Kasumi-1 (cell line): ENCODE results near the gene AGBL5.

Source experiments
- DNase-seq, 2 experiments: peaks; one replicate each; lab custom pipeline; 2025; lab: John Stamatoyannopoulos, UW

Gene AGBL5

GRCh38 chr2:27024812-27025211, 26.7 kb upstream of the AGBL5 start:
- DNase-seq, result no peak

DNA sequence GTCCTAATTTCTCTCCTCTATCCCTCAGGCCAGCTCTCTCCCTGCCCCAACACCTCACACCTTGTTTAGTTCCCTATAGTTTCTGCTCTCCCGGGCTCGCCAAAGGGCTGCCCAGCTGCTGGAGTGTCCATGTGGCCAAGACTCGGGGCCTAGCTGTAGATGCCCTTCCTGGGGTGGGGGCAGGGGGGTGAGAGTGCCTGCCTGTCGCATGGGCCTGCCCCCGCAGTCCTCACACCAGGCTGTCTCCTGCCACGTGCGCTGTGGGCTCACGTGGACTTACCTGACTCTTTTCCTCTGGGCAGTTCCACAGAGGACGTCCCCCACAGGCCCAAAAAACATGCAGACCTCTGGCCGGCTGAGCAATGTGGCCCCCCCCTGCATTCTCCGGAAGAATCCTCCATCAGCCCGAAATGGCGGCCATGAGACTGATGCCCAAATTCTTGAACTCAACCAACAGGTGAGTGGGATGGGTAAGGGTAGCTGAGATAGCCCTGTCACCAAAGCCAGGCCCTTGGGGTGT, 26.1 kb upstream of the AGBL5 start:
- no peak for DNase-seq

GRCh38 chr2:27025861-27026851, 25.3 kb upstream of the AGBL5 start:
- DNase-seq, result no peak

- no peak for DNase-seq
Measured at GRCh38 chr2:27027211-27027651, 24.2 kb upstream of the AGBL5 start.

GRCh38 chr2:27029051-27029450, 22.4 kb upstream of the AGBL5 start:
- DNase-seq, result no peak

DNA sequence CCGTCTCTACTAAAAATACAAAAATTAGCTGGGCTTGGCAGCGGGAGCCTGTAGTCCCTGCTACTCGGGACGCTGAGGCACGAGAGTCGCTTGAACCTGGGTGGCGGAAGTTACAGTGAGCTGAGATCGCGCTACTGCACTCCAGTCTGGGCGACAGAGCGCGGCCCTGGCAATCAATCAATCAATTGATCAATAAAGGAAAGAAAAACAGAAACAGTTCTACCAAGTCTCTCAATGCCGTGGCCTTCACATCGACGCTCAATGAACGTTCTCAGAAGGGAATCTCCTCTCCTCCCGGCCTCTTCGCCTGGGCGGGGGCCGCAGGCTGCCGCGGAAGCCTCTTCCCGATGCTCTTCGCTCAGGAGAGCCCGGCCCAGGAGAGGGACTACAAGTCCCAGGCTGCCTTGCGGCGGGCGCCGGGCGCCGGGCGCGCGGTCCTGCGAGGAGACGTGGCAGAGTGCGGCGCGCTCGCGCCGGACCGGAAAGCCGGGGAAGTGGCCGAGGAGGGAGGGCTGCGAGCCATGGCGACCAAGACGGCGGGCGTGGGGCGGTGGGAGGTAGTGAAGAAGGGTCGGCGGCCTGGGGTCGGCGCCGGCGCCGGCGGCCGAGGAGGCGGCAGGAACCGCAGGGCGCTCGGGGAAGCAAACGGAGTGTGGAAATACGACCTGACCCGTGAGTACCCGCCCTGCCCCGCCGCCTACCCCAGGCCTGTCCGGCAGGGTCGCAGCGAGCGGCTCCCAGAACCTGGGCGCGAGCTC, 18.8 kb upstream of the AGBL5 start, which contains the start of gene TMEM214:
TSS of gene TMEM214 (plus strand) at position 471 of the 758 bp plus-strand sequence. CDS start at position 522, 51 bp downstream.
- peak; percentile 73 to 75 for DNase-seq

DNA sequence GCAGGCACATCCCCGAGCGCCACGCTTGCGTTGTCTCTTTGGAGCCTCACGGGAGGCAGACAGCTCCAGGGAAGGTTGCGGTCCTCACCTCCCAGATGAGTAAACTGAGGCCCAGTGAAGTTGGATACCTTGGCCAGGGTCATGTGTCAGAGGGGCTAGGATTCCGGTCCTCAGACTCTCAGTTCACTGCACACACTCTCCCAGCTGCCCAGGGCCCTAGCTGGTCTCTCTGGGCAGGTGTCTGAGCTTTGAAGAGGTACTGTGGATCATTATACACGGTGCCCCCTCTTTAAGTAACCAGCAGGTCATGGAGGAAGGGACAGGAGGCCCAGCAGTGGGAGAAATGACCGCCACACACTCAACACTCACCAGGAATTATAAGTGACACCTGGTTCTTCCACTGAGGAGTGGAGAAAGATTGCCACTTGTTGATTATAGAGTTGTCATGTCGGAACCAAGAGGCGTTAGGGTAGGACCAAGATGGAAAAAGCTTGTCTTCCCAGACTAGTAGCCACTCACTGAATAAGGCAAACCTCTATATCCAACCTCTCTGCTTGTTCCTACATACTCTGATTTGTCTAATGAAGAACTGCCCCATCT, 18.1 kb upstream of the AGBL5 start:
- no peak for DNase-seq

- DNase-seq, result no peak
Measured at GRCh38 chr2:27038012-27038411, 13.5 kb upstream of the AGBL5 start.

DNA sequence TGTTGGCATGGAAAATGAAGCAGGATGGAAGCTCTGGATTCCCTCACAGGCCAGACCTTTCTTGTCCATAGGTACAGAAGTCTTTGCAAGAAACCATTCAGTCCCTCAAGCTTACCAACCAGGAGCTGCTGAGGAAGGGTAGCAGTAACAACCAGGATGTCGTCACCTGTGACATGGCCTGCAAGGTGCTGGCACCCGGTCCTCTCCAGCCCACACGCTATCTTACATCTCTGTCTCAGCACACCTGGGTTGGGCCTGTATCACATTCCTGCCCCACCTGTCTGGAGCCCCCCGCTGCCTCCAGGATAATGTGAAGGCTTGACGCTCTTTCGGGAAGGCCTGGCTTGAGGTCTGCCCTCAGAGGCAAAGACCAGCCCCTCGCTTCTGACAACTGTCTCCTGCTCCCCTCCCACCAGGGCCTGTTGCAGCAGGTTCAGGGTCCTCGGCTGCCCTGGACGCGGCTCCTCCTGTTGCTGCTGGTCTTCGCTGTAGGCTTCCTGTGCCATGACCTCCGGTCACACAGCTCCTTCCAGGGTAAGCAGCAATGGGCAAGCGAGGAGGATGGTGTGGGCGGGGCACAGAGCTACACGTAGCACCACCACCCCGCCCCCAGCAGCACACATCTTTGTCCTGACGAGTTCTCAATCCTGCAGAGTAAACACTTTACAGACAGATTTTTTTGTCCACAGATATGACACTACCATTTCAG, 12.7 kb upstream of the AGBL5 start:
- DNase-seq, result no peak

DNA sequence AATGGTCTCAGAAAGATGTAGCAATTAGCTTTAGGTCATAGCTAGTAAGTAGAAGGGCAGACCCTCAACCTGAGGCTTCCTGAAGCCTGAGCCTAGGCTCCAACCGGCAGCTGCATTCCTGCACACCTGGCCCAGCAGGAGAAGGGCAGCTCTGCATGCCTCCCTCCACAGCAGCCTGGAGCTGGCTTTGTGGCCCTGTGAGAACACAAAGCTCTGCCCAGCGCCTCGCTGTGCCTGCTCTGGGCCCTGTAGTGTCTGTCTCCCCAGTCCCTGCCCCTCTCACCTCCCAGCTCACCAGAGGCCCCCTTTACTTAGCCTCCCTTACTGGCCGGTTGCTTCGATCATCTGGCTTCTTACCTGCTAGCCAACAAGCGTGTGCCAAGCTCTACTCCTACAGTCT, 12.0 kb upstream of the AGBL5 start:
- no peak for DNase-seq

GRCh38 chr2:27039871-27040270, 11.6 kb upstream of the AGBL5 start:
- DNase-seq, result no peak

GRCh38 chr2:27040282-27040681, 11.2 kb upstream of the AGBL5 start:
- no peak for DNase-seq

DNA sequence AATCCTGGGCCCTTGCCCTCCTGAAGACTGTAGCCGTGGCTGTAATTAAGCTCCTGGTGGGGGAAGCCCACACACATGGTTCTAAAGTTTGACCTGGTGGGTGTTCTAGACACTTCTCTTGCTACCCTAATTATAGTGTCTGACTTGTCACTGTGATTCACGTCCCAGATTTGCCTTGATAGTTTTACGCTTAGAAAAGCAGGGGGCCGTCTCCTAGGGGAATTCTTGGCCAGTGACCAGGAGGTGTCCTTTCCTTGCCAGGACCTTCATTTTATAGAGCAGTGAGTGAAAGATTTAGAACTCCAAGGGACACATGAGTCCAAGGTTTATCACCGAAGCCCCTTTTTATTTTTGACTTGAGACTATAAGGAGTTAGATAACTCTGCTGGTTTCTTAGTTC, 9.7 kb upstream of the AGBL5 start:
- DNase-seq, result no peak

DNA sequence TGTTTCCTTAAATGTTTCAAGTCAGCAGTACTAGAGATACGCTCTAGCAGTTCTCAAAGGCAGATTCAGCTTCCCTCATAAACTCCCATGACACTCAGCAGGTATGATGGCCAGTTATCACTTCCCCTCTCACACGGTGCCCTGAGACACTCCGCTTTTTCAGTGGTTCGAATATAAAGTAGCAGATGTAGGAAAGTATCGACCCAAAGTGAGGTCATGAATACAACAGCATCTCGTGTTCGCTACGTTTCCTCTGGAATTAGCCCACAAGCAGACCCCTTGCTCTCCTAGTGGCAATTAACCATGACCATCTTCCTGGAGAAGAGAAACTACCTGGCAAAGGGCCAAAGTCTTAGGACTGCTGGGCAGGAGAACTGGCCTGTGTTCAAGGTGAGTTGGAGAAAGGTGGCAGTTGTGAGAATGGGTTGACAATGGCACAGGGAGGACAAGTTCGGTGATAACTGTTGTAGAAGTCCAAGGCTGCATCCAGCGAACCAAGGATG, 9.3 kb upstream of the AGBL5 start:
- DNase-seq, result no peak

DNA sequence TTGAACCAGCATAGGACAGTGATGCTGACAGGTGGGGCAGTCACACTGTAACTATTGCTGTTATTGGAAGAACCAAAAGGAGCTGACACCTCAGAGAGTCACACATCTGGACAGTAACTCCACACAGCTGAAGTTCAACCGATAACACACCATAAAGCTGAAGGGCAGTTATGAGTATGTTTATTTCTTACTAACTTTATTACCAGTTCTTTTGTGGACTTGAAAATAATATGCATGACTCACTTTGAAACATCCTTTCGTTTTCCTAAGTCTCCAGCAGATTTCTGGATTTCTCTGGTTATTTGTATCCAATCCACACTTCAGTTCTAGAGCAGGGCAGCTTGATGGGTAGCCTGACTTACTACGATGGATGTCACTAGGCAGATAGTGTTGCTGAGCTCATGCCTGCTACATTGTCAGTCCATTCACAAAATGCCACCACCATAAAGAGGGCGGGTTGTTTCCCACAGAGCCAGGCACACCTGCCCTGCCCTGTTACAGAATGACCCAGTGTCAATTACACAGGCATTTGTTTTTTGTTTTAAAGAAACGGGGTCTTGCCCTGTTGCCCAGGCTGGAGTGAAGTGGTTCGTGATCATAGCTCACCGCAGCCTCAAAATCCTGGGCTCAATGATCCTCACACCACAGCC, 8.4 kb upstream of the AGBL5 start:
- no peak for DNase-seq

GRCh38 chr2:27049422-27050280, 1.8 kb upstream of the AGBL5 start:
- no peak for DNase-seq

DNA sequence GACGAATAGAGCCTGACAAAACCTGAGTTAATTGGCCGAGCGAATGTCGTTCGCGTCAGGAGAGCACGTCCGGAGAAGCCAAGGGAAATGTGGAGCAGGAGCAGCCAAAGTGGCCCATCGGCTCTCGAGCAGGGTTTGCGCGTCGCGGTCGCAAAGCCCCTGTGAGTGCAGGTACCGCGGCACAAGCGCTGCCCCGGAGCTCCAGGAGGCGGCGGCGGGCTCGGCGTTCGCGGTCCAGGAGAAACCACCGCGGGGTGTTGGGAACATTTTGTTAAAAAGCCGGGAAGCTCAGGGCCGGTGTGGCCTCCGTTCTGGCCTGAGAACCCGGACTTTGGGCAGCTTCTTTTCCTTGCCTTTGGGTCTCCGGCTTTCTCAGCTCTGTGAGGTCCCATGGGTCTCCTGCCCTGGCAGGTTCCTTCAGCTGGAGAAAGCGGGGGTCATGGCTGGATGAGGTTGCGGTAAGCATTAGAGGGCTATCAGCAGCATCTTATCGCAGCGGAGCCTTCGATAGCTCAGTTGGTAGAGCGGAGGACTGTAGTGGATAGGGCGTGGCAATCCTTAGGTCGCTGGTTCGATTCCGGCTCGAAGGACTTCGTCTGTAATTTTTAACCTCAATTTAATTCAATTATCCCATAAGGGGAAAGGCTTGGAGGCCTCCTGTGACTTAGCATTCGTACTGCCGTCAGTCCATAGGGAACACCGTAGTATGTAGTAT, 1.0 kb upstream of the AGBL5 start:
- peak; percentile 85 to 89 for DNase-seq

DNA sequence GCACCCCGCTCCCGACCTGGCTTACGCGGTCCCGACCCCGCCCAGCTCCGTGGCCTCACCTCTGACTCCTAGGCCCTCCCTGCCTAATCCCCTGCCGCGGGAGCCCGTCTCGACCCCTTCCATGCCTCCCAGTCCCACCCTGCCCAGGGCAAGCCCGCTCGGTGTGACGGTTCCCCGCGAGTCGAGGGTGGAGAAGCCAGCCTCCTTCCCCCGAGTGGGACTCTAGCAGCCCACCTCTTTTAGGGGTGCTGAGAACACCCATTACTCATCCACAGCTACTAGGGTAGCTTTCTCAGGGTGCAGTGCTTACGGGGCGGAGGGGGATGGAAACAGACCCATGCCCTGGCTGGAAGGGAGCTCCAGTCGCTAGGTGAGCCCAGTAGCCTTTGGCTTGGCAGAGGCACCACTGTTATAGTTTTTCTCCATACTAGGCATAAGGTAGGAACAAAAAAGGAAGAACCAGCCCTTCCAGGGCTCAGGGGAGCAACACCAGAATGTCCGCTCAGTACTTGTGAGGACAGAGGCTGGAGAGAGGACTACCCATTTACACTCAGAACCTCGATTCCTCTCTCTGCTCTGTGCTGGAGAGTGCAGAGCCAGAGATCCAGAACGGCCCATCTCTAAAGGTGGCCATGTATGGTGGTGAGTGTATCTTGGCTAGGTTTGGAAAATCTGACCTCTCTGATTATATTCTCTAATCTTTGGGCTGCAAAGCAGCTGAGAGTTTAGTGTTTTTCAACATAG, 606 bp downstream of the AGBL5 start:
- peak; percentile 33 to 38 for DNase-seq
